Measurements from ENCODE around the gene SCARF2.
"Not testable (repeated sequence)": the region's sequence is repeated elsewhere in the genome, so short reads cannot be mapped to it uniquely, and the experiment has no call there.

SCARF2 gene

DNA sequence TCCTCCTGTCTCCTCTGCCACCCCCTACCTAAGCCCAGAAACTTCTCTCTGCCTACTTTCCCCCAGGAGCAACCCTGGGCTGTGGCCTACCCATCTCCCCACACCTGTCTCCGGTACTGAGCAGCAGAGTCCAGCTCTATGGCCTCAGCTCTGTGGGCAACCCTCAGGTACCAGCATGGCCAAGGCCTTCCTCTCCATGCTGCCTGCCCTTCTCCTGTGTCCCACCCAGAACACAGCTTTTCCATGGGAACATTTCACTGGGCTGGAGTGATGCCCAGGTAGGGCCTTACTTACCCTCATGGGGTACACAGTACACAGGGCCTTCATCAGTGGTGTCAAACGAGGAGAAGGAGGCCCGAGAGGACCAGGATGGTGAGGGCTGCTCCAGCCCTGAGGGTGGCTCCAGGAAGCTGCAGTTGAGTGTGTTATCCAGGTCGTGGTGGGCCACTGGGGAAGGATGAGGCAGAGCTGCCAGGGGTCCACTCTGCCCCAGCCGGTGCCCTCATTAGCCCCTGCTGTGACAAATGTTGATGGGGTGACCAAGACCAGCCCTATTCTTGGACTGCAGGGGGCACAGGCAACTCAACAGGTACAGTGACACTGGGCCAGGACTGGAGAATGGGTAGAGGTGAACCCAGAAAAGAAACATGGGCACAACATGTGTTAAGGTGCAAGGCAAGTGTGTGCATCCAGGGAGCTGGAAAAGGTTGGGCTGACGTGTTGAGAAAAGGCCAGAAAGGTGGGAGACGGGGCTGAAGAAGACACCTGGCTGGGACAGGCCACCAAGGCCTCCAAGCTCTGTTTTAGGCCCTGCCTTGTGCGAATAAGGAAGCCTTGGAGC lies 10.3 kb downstream of the SCARF2 start:
- no peak for DNase-seq (ENCODE audit: low read depth)

DNA sequence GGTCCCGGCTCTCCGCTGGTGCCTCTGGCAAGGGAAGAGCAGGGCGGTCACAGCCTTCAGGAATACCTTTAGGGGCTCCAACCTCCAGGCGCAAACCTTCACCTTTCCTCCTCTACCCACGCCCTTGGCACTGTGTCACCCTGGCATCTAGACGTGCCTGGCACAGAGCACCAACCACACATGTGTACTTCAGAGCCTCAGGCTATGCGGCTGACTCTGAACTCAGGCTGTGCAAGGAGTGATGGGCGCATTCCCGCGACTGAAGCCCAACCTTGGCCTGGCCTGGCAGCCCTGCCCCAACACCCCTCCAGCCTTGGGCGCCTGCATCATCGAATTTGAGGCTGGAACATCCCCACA lies 11.4 kb downstream of the SCARF2 start:
- DNase-seq (ENCODE audit: low read depth) = no peak

DNA sequence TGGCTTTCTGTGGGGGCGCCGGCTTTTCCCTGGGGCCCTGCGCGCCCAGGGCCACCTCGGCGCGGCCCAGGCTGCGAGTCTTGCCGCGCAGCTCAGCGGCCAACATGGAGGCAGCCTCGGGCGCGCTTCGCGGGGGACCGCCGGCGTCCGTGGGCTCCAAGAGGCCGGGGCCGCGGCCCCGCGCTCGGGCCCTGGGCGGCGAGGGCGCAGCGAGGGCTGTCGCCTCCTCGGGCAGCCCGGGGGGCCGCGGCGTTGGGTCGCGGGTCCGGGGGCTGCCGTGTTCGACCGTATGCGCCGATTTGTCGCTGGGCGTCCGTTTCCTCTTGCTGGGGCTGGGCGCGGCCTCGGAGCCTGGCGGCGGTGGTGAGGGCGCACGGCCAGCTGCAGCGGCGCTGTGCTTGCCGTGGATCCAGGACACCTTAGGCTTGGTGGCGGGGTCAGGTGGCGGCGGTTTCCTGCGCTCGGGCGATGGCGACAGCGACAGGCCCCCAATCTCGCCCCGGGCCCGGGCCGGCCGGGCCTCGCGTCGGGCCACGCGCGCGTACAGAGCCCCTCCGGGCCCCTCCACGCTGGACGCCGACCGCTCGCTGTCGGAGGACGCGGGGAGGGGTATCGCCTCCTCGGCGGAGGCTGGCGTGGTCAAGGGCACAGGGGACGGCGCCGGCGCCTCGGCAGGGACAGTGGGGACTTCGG lies 11.9 kb downstream of the SCARF2 start:
- no peak for DNase-seq (ENCODE audit: low read depth)

- DNase-seq (ENCODE audit: low read depth) = no peak
These were observed 12.6 kb downstream of the SCARF2 start for GRCh38 chr22:20424932-20425565.

DNA sequence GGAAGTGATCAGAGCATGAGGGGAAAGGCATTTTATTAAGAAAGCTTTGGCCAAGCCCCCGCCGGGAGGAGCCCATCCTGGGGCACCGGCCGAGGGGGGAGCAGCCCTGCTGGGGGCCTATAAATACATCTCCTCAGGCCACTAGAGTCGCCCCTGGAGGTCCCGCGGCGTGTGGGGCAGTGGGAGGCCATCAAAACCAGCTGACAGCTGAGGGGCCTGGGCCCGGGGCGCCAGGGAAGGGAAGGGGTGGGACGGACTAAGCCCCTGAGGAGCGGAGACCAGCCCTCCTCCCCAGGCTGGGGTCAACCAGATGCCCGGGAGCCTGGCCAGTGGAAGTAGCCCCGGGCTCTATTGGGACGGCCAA lies 13.1 kb downstream of the SCARF2 start:
- DNase-seq (ENCODE audit: low read depth) = no peak

- no peak for DNase-seq (ENCODE audit: low read depth)
These were observed 13.6 kb downstream of the SCARF2 start for GRCh38 chr22:20423906-20424551.

DNA sequence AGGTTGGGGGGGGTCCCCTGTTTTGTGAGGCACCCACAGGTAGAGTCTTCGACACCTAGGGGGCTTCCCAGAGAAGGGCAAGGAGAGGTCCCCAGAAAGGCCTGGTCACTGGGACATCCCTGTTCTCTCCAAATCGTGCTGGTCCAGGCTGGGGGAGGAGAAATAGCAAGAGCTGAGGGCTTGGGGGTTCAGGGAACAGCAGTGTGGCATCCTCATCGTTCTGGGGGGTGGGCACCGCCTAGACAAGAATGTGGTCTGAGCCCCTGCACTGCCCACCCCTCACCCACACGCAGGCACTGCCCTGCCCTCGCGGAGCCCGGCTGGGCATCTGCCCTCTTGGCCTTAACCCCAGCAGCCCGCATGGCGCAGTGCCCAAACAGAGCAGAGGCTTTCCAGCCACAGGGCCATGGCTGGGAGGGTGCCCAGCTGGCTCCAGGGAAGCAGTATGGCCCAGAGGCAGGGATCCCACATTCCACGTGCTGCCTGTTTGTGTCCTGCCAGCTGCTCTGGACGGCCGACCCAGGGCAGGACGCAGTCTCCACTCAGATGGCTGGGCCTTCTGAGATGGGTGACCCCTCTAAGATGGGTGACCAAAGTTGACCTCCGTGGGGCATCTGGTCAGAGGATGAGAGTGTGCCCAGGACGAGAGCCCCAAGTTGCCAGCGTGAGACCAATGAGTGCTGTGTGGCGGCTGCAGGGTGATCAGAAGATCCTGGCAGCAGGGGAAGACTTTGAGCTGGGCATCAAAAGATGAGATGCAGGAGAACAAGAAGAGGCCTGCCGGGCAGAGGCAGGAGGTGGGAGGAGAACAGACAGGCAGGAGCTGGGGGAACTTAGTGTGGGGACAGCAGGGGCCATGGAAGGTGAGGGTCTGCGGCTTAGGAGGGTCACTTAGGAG lies 14.4 kb downstream of the SCARF2 start:
- DNase-seq (ENCODE audit: low read depth) = no peak

DNA sequence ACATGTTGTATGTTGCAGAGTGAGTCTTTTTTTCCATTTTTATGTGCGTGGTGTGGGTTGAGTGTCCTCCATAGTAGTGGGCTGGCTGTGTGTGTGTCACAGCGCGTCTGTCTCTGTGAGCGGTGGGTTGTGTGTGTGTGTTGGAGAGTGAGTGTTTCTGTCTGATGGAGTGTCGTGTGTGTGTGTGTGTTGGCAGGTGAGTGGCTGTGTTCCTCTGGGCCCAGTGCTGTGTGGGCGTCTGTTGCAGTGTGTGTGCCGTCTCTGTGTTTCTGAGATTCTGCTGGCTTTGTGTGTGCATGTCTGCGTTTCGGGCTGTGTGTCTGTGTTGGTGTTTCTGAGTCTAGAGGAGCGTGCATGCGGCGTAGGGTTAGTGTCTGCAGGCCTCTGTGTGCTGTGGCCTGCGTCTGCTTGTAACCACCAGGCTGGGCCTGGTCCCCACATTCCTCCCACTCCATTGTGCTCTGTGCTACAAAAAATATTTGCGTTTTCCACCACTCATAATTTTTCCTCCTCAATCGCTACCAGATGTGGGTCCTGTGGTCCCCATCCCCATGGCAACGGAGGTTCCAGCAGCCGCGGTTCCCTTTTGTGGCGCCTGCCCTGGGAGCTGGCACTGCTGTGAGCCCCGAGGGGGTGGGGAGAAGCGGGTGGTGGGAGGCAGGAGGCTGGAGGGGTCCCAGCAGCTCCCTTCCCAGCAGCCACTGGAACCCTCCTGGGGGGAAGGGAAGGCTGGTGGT lies 15.2 kb downstream of the SCARF2 start:
- no peak for DNase-seq (ENCODE audit: low read depth)

- no peak for DNase-seq (ENCODE audit: low read depth)
These were observed 16.1 kb downstream of the SCARF2 start for GRCh38 chr22:20421507-20421874.

- no peak for DNase-seq (ENCODE audit: low read depth)
These were observed 17.3 kb downstream of the SCARF2 start for GRCh38 chr22:20420157-20420842.

DNA sequence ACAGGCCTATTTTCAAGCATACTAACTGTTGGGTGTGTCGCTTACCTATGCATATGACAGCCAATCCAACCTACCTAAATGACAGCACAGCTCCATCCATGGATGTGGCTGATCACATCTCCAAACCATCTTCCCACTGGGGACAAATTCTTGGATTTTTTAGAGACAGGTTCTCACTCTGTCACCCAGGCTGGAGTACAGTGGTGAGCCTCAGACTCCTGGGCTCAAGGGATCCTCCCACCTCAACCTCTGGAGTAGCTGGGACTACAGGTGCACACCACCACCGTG lies 18.0 kb downstream of the SCARF2 start:
- DNase-seq (ENCODE audit: low read depth) = no peak

DNA sequence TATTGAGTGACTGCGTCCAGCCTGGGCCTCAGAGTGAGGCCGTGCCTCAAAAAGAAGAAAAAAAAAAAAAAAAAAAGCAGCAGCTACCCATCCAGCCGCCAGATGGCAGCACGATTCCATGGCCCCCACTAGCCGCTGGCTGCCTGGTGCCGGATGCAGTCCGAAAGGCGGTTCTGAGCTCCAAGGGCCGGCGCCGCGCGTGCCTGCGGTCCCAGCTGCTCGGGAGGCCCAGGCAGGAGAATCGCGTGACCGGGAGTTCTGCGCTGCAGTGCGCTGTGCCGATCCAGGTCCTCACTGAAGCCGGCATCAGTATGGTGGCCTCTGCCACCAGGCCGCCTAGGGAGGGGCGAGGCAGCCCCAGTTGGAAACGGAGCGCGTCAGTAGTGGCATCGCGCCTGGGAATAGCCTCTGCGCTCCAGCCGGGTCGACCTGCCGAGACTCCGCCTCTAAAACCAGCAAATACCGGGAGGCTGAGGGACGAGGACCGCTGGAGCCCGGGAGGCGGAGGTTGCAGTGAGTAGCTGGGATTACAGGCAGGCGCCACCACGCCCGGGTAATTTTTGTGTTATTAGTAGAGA lies 19.3 kb downstream of the SCARF2 start:
- DNase-seq (ENCODE audit: low read depth) = peak; percentile 58

DNA sequence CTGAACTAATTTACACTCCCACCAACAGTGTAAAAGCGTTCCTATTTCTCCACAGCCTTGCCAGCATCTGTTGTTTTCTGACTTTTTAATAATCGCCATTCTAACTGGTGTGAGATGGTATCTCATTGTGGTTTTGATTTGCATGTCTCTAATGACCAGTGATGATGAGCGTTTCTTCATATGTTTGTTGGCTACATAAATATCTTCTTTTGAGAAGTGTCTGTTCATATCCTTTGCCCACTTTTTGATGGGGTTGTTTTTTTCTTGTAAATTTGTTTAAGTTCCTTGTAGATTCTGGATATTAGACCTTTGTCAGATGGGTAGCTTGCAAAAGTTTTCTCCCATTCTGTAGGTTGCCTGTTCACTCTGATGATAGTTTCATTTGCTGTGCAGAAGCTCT lies 21.9 kb downstream of the SCARF2 start:
- not testable (repeated sequence) for DNase-seq (ENCODE audit: low read depth)

DNA sequence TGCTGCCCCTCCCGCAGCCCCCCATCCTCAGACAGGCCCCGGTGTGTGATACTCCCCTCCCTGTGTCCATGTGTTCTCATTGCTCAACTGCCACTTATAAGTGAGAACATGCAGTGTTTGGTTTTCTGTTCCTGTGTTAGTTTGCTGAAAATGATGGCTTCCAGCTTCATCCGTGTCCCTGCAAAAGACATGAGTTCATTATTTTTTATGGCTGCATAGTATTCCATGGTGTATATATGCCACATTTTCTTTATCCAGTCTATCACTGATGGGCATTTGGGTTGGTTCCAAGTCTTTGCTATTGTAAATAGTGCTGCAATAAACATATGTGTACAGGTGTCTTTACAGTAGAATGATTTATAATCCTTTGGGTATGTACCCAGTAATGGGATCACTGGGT lies 22.4 kb downstream of the SCARF2 start:
- DNase-seq (ENCODE audit: low read depth) = not testable (repeated sequence)

DNA sequence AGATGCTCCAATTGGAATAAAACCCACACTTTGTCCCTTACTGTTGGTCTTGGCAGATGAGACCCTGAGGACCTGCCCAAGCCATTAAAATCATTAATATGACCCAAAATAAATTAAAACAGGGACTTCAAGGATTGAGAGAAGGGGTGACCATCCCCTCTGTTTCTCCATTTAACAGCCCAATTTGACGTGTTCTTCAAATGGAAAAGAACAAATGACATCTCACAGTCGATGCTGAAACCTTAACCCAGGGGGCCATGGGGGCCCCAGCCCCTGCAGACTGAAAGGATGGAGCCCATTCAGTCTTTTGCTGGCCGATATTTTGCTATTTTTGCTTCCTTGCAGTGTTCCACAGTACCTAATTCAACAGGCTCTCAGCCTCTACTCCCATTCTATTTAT lies 23.2 kb downstream of the SCARF2 start:
- DNase-seq (ENCODE audit: low read depth) = no peak

GRCh38 chr22:20414059-20414440 lies 23.6 kb downstream of the SCARF2 start:
- no peak for DNase-seq (ENCODE audit: low read depth)

GRCh38 chr22:20413217-20414058 lies 24.2 kb downstream of the SCARF2 start:
- no peak for DNase-seq (ENCODE audit: low read depth)

DNA sequence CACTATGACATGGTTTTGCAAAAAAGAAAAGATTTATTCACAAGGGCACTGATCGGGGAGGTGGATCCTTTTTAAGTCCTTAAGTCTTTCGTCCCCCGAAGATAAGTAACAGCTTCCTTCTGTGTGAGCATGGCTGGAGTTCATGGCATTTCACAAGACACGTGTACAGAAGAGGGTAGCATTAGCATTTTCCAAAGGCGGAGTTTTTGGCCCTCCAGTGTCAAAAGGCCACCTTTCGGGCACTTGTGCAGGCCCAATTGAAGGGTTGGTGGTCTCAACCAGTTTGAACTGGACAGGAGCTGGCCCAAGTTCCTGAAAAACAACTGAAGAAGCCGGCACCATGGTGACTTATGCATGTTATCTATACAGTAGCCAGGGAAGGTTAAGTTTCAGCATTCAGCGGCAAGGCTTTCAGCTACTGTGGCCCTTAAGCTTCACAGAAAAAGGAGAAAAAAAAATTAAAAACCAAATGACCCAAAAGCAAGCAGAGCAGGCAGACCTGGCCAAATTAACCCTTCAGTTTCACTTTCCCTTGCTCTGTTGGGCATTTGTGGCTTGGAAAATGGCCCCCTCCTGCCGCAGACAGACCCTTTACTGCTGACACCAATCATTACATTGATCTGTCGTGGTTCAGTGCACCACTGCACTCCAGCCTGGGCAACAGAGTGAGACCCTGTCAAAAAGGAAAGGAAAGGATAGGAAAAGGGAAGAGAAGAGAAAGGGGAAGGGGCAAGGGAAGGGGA lies 25.0 kb downstream of the SCARF2 start:
- DNase-seq (ENCODE audit: low read depth) = no peak

DNA sequence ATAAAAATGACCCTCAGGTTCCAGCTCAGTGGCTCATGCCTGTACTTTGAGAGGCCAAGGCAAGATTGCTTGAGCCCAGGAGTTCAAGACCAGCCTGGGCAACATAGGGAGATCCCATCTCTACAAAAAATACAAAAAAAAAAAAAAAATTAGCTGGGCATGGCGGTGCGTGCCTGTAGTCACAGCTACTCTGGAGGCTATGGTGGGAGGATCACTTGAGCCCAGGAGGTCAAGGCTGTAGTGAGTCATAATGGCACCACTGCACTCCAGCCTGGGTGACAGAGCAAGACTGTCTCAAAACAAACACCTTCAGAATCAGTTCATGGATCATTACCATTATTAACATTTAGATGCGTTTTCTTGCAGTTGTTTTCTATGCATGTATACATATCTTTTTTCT lies 28.2 kb downstream of the SCARF2 start:
- DNase-seq (ENCODE audit: low read depth) = not testable (repeated sequence)

Data from HS-5 (cell line).